Naive thymus-derived CD8-positive, alpha-beta T cell (primary cell): ENCODE results near the gene RHOBTB3. TPM values are rescaled to one million over a fixed set of nuclear protein-coding genes. Genes with fewer than 3 reads are reported as not detected.

Source experiments
- ATAC-seq, 2 donors: fragments of 150-1000 bp; cut with Tn5 transposase in 1 of 2; sonication (Bioruptor Pico), chemical (Tn5 transposase) in 1 of 2; 1 replicate in 1 of 2; 2 replicates in 1 of 2; pipeline ENCODE4 v1.10.0; 2021; ENCODE audit warnings: mild to moderate bottlenecking in 2 of 2, moderate library complexity in 2 of 2
- POLR2A ChIA-PET: fragments of 350-600 bp; sonication (Branson Sonifier 250); formaldehyde crosslinking; loops from one replicate; lab custom pipeline; 2021; ENCODE audit warnings: antibody characterized with exemption; lab: Charles Lee
- DNase-seq, 10 donors: peaks; one replicate each; pipeline versions ENCODE4 v3.0.0 to v3.0.0-alpha.2; 2020 to 2022
- H3K27ac Mint-ChIP-seq, 10 donors: one replicate each; pipeline ENCODE4 v1.8.0; 2020 to 2022; ENCODE audit warnings: mild to moderate bottlenecking in 10 of 10, mixed read lengths in 10 of 10, moderate library complexity in 4 of 10, inconsistent platforms in 1 of 10
- H3K27me3 Mint-ChIP-seq, 5 donors: one replicate each; pipeline ENCODE4 v1.8.0; 2021 to 2022; ENCODE audit warnings: mixed read lengths in 5 of 5
- H3K36me3 Mint-ChIP-seq, 3 donors: one replicate each; pipeline ENCODE4 v1.8.0; 2020 to 2022; ENCODE audit warnings: mixed read lengths in 3 of 3, mild to moderate bottlenecking in 2 of 3, inconsistent platforms in 1 of 3
- H3K4me1 Mint-ChIP-seq, 4 donors: one replicate each; pipeline ENCODE4 v1.8.0; 2021 to 2022; ENCODE audit warnings: mixed read lengths in 4 of 4
- H3K4me3 Mint-ChIP-seq, 10 donors: one replicate each; pipeline ENCODE4 v1.8.0; 2020 to 2022; ENCODE audit warnings: mild to moderate bottlenecking in 10 of 10, mixed read lengths in 10 of 10, moderate library complexity in 6 of 10, inconsistent platforms in 1 of 10
- H3K9me3 Mint-ChIP-seq, 9 donors: one replicate each; pipeline ENCODE4 v1.8.0; 2020 to 2022; ENCODE audit warnings: mixed read lengths in 9 of 9, mild to moderate bottlenecking in 3 of 9, inconsistent platforms in 1 of 9, moderate library complexity in 1 of 9
- polyA plus RNA-seq, 3 donors: library from polyadenylated mRNA; unstranded; fragments of 300-500 nt; fragmentation: Illumina TruSeq; gene quantifications; one replicate each; pipeline ENCODE4 v1.2.3, GENCODE V29; 2021
- total RNA-seq, 8 experiments: library from RNA in 2 of 8; stranded (reverse) in 2 of 8; gene quantifications; one replicate each; pipeline ENCODE4 v1.2.3 and lab custom pipeline; 2021 to 2026

The RHOBTB3 gene
- total and polyA plus RNA-seq, 5 experiments from 2014 or later: 0.25 to 2.9 (median 0.60) TPM

DNA sequence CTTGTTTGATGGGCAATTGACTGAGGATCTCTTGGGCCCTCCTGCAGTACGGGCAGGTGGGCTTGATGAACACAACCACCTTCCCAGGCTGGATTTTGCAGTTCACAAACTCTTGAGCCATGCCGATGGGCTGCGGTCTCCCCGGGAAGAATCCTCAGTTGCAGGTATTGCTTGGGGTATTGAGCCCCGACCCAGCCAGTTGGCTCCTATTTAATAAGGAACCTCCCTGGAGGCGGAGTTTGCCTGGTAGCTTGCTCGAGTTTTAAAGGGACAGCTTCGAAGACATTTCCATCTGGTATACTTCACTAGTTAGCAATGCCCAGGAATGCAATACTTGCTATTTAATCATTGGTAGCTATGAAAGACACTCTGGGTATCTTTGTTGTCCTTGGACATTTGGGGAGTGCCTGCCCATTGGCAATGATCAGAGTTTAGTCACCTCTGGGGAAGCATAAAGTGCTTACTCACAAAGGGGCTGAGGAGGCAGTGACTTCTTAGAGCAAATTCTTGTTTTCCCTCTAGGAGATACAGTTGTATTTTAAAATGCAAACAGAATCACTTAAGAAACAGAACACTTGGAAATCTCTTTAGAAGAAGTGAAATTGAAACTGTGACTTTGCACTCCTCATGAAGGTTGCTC is 91.5 kb downstream of the RHOBTB3 start, which contains the start of gene GLRX:
GLRX (minus strand) TSS at position 185 of the 640 bp plus-strand sequence; CDS start at position 121, 64 bp downstream.
- peaks cover 0 to 8% (median 0%) of the 10 kb centered on the region in 3 donors for H3K36me3 Mint-ChIP-seq
- H3K9me3 Mint-ChIP-seq: no peaks in the 10 kb centered on the region
- DNase-seq (peak in 9 of 10 donors; percentile 26 to 75 (median 56)), ATAC-seq (peak; percentile 36 to 49)
- POLR2A ChIA-PET: interaction anchor here (0.9 to 13.2 kb wide), 9 partner anchors 9 to 176 kb away, joined by 3 to 250 read pairs (median 11); partner anchors contain the start of gene RFESD
- H3K27me3 Mint-ChIP-seq: no peaks in the 10 kb centered on the region
- peak within 1 kb of the TSS; percentile 89 to 99 (median 98) for H3K4me3 Mint-ChIP-seq
- H3K27ac Mint-ChIP-seq: peak within 1 kb of the TSS; percentile 79 to 97 (median 95)
- H3K4me1 Mint-ChIP-seq: peaks cover 40 to 78% (median 68%) of the 10 kb centered on the region in 4 donors

- DNase-seq: no peak
- ATAC-seq: no peak
- Mint-ChIP-seq H3K36me3 (peaks cover 0 to 8% (median 0%) of the 10 kb centered on the region in 3 donors), H3K27ac (peak overlapping the region; percentile 74 to 97 (median 95)), H3K9me3 (no peaks in the 10 kb centered on the region), H3K4me3 (peak overlapping the region; percentile 89 to 99 (median 98)), H3K27me3 (no peaks in the 10 kb centered on the region), H3K4me1 (peaks cover 39 to 73% (median 66%) of the 10 kb centered on the region in 4 donors)
- POLR2A ChIA-PET: interaction anchor here (0.8 to 13.2 kb wide), 14 partner anchors 8 to 986 kb away, joined by 3 to 250 read pairs (median 6); partner anchors contain the start of gene RFESD
Observed at GRCh38 chr5:95823218-95823737, 92.1 kb downstream of the RHOBTB3 start.

GRCh38 chr5:95823738-95824609 is 92.8 kb downstream of the RHOBTB3 start:
- H3K4me1 Mint-ChIP-seq: peaks cover 32 to 66% (median 60%) of the 10 kb centered on the region in 4 donors
- H3K27me3 Mint-ChIP-seq: no peaks in the 10 kb centered on the region
- H3K27ac Mint-ChIP-seq: peak overlapping the region; percentile 74 to 97 (median 95)
- H3K4me3 Mint-ChIP-seq: peak overlapping the region; percentile 89 to 99 (median 98)
- H3K36me3 Mint-ChIP-seq: peaks cover 0 to 3% (median 0%) of the 10 kb centered on the region in 3 donors
- DNase-seq (peak in 9 of 10 donors; percentile 55 to 86 (median 65)), ATAC-seq (peak; percentile 81 to 90)
- H3K9me3 Mint-ChIP-seq: no peaks in the 10 kb centered on the region
- POLR2A ChIA-PET: interaction anchor here (0.8 to 13.2 kb wide), 10 partner anchors 8 to 985 kb away, joined by 3 to 250 read pairs (median 8); no protein-coding TSS in a partner anchor

- H3K36me3 Mint-ChIP-seq: no peaks in the 10 kb centered on the region
- POLR2A ChIA-PET: interaction anchor here (0.6 to 13.2 kb wide), 6 partner anchors 7 to 984 kb away, joined by 3 to 250 read pairs (median 14); no protein-coding TSS in a partner anchor
- ATAC-seq (peak; percentile 1 to 2), DNase-seq (no peak)
- no peaks in the 10 kb centered on the region for H3K27me3 Mint-ChIP-seq
- no peaks in the 10 kb centered on the region for H3K9me3 Mint-ChIP-seq
- peaks cover 31 to 59% (median 52%) of the 10 kb centered on the region in 4 donors for H3K4me1 Mint-ChIP-seq
- peak overlapping the region; percentile 74 to 97 (median 95) for H3K27ac Mint-ChIP-seq
- H3K4me3 Mint-ChIP-seq: peak overlapping the region; percentile 89 to 99 (median 98)
Observed at GRCh38 chr5:95824747-95825146, 93.6 kb downstream of the RHOBTB3 start.

- Mint-ChIP-seq H3K9me3 (no peaks in the 10 kb centered on the region), H3K27me3 (no peaks in the 10 kb centered on the region), H3K4me3 (peak overlapping the region in 9 of 10 donors; percentile 6 to 79 (median 63)), H3K4me1 (peaks cover 31 to 53% (median 51%) of the 10 kb centered on the region in 4 donors), H3K36me3 (no peaks in the 10 kb centered on the region), H3K27ac (peak overlapping the region; percentile 42 to 97 (median 92))
- no peak for ATAC-seq
- no peak for DNase-seq
- POLR2A ChIA-PET: interaction anchor here (0.6 to 13.2 kb wide), 5 partner anchors 9 to 44 kb away, joined by 3 to 250 read pairs (median 8); no protein-coding TSS in a partner anchor
Observed at GRCh38 chr5:95825495-95825894, 94.4 kb downstream of the RHOBTB3 start.

DNA sequence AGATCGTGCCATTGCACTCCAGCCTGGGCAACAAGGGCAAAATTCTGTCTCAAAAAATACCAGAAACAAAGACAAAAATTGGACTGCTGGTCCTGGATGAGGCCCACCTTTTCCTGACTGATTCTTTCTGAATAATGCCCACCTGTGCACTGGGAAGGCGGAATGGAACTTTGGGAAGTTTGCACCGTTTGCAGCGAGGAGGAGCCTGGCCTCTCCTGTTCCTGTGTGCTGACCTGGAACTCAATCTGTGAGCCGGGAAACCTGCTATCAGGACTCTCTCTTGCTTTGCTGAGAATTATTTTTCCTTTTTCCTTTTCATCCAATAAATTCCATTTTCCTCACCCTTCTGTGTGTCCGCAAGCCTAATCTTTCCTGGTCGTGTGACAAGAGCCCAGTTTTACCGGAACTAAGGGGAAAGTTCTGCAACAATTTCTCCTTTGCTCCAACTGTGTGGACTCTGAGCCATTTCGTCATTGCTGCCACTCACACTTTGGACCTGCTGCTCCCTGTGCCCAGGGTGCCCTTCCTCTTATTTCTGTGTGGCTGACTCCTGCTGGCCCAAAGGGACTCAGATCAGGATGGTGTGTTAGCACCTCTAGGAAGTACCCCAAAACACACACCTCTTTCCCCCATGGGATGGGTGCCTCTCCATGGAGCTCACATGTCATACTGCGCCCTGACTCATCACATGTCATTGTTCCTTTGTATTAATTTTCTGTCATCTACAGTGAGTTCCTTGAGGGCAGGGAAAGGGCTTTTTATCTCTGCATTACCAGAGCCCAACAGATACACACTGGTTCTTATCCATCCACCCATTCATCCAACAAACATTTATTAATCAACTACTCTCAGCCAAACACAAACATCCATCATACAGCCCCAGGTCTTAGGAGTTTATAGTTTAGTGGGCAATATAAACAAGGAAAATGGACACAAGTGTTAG is 96.1 kb downstream of the RHOBTB3 start:
- Mint-ChIP-seq H3K4me1 (peaks cover 32 to 54% (median 47%) of the 10 kb centered on the region in 4 donors), H3K36me3 (no peaks in the 10 kb centered on the region), H3K9me3 (no peaks in the 10 kb centered on the region), H3K27ac (peak overlapping the region in 7 of 10 donors; percentile 3 to 77 (median 44)), H3K4me3 (no peak overlapping the region), H3K27me3 (no peaks in the 10 kb centered on the region)
- ATAC-seq (no peak), DNase-seq (no peak)
- POLR2A ChIA-PET: interaction anchor here (1.6 to 13.2 kb wide), 2 partner anchors 11 to 19 kb away, joined by 4 to 190 read pairs; no protein-coding TSS in a partner anchor

GRCh38 chr5:95827892-95828246 is 96.7 kb downstream of the RHOBTB3 start:
- Mint-ChIP-seq H3K4me3 (no peak overlapping the region), H3K27ac (peak overlapping the region in 5 of 10 donors; percentile 3 to 77 (median 44)), H3K27me3 (no peaks in the 10 kb centered on the region), H3K9me3 (no peaks in the 10 kb centered on the region), H3K4me1 (peaks cover 35 to 58% (median 52%) of the 10 kb centered on the region in 4 donors), H3K36me3 (no peaks in the 10 kb centered on the region)
- ATAC-seq (no peak), DNase-seq (no peak)
- POLR2A ChIA-PET: interaction anchor here (0.6 to 0.9 kb wide), 2 partner anchors 7 to 16 kb away, joined by 3 to 7 read pairs; no protein-coding TSS in a partner anchor

DNA sequence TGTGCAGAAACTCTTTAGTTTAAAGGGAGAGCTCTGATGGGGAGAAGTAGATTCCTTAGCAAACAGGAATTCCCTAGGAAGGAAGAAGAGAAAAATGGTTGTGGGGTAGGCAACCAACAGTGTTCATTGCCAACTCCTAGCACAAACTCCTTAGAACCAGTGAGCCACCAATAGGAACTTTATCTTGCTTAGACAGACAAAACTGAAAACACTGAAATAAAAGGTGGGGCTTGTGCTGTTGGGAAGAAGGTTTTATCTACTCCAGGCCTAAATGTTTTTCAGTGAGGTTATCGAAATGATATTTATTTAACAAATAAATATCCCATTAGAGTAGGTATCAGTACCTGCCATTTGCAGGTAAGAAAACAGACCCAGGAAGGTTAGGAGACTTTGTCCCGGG is 99.1 kb downstream of the RHOBTB3 start:
- no peak for DNase-seq
- Mint-ChIP-seq H3K27ac (peak overlapping the region in 2 of 10 donors; percentile 13 to 29), H3K36me3 (no peaks in the 10 kb centered on the region), H3K27me3 (no peaks in the 10 kb centered on the region), H3K4me3 (no peak overlapping the region), H3K4me1 (peaks cover 35 to 55% (median 48%) of the 10 kb centered on the region in 4 donors), H3K9me3 (no peaks in the 10 kb centered on the region)
- ATAC-seq: no peak
- POLR2A ChIA-PET: interaction anchor here (1.4 to 2.7 kb wide), 3 partner anchors 7 to 13 kb away, joined by 3 to 20 read pairs (median 5); partner anchors contain the start of gene GLRX

DNA sequence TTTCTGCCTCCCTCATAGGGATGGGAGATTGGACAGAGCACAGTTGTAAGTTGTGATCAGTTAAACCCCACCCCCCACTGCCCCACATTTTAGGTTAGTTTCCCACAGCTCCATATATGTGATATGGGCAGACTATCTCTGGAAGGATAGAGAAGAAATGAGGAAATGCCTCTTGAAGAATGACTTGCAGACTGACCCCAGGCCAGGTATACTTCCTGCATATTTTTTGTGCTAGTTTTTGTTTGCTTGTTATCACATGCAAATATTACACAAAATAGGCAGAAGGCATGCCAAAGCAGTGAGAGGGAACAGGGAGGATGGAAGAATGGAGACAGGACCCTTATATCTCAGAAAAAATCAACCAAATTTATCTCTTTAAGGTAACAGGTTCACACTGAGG is 101.5 kb downstream of the RHOBTB3 start:
- no peak for DNase-seq
- H3K4me3 Mint-ChIP-seq: peak overlapping the region in 8 of 10 donors; percentile 18 to 91 (median 58)
- H3K27ac Mint-ChIP-seq: peak overlapping the region in 8 of 10 donors; percentile 51 to 98 (median 69)
- H3K4me1 Mint-ChIP-seq: peaks cover 31 to 59% (median 52%) of the 10 kb centered on the region in 4 donors
- POLR2A ChIA-PET: interaction anchor here (0.9 to 2.7 kb wide), 3 partner anchors 10 to 17 kb away, joined by 3 to 20 read pairs (median 5); partner anchors contain the start of gene GLRX
- no peaks in the 10 kb centered on the region for H3K9me3 Mint-ChIP-seq
- no peak for ATAC-seq
- H3K36me3 Mint-ChIP-seq: no peaks in the 10 kb centered on the region
- H3K27me3 Mint-ChIP-seq: no peaks in the 10 kb centered on the region

- POLR2A ChIA-PET: interaction anchor here (0.6 to 9.1 kb wide), 6 partner anchors 8 to 825 kb away, joined by 5 to 250 read pairs (median 16); partner anchors contain the start of gene GLRX
- Mint-ChIP-seq H3K4me3 (peak overlapping the region; percentile 86 to 96 (median 91)), H3K9me3 (no peaks in the 10 kb centered on the region), H3K4me1 (peaks cover 33 to 67% (median 63%) of the 10 kb centered on the region in 4 donors), H3K36me3 (no peaks in the 10 kb centered on the region), H3K27me3 (no peaks in the 10 kb centered on the region), H3K27ac (peak overlapping the region; percentile 87 to 98 (median 95))
- ATAC-seq (peak; percentile 19 to 36), DNase-seq (peak in 3 of 10 donors; percentile 31 to 35 (median 32))
Observed at GRCh38 chr5:95835682-95836385, 104.7 kb downstream of the RHOBTB3 start.
